ENCODE measurements around the gene KDM4D. TPM values are rescaled to one million over a fixed set of nuclear protein-coding genes. Genes with fewer than 3 reads are reported as not detected.
A peak's percentile ranks its signal among the peaks of the same experiment; 100 is the strongest.

The KDM4D gene
- polyA plus RNA-seq, 1 donor (not counting 4 experiments of a cell fraction or from before 2014, with no cell fraction given), result 1.1 TPM

DNA sequence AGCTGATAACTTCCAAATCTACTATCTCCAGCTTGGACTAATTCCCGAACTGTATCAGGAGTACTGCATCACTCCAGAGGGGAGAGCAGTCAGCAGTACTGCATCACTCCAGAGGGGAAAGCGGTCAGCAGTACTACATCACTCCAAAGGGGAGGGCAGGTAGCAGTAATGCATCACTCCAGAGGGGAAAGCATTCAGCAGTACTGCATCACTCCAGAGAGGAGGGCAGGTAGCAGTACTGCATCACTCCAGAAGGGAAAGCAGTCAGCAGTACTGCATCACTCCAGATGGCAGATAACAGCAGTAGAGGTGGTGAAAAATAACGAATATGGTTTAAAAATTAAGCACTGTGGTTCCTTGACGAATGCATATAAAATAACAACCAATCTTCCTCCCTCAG, 8.6 kb upstream of the KDM4D start:
- Histone ChIP-seq H3K36me3 (ENCODE audit: control insufficient read depth in 2 of 2, extremely low read depth in 1 of 2, insufficient read depth in 2 of 2, low read length in 2 of 2) (peaks cover 18 to 25% of the 10 kb centered on the region in 2 experiments), H3K27me3 (ENCODE audit: control insufficient read depth, extremely low read depth, insufficient read depth, low read length) (no peaks in the 10 kb centered on the region), H3K9me1 (ENCODE audit: control insufficient read depth, extremely low read depth, insufficient read depth, low read length) (no peaks in the 10 kb centered on the region), H4K20me1 (ENCODE audit: control insufficient read depth, extremely low read depth, insufficient read depth, low read length) (no peaks in the 10 kb centered on the region), H3K9ac (ENCODE audit: control insufficient read depth, extremely low read depth, insufficient read depth, low read length) (no peak overlapping the region), H3K4me1 (ENCODE audit: control insufficient read depth, extremely low read depth, insufficient read depth, low read length) (no peaks in the 10 kb centered on the region), H3K79me2 (ENCODE audit: control insufficient read depth, insufficient read depth, low read length) (no peaks in the 10 kb centered on the region), H3K4me2 (ENCODE audit: control insufficient read depth, extremely low read depth, insufficient read depth, low read depth, low read length) (no peak overlapping the region), H3K27ac (ENCODE audit: control insufficient read depth, insufficient read depth, low read length) (no peak overlapping the region), H3K4me3 (ENCODE audit: control insufficient read depth in 2 of 3, extremely low read depth in 1 of 3, insufficient read depth in 2 of 3, low read depth in 1 of 3, low read length in 3 of 3) (no peak overlapping the region), H2AFZ (ENCODE audit: control insufficient read depth, low read length) (no peak overlapping the region), H3K9me3 (ENCODE audit: control insufficient read depth, low read depth, low read length) (no peaks in the 10 kb centered on the region)
- DNase-seq (ENCODE audit: low read depth, low spot score), result no peak
- dilution Hi-C loops (cut with MboI; ENCODE audit: extremely low pct_ligation_motif_present, low sequenced_read_pairs), result no loop called here
- no peak for TF ChIP-seq EZH2 (IDR thresholded peaks at IDR 0.05; ENCODE audit: low read length)
- TF ChIP-seq, protein P1, sequence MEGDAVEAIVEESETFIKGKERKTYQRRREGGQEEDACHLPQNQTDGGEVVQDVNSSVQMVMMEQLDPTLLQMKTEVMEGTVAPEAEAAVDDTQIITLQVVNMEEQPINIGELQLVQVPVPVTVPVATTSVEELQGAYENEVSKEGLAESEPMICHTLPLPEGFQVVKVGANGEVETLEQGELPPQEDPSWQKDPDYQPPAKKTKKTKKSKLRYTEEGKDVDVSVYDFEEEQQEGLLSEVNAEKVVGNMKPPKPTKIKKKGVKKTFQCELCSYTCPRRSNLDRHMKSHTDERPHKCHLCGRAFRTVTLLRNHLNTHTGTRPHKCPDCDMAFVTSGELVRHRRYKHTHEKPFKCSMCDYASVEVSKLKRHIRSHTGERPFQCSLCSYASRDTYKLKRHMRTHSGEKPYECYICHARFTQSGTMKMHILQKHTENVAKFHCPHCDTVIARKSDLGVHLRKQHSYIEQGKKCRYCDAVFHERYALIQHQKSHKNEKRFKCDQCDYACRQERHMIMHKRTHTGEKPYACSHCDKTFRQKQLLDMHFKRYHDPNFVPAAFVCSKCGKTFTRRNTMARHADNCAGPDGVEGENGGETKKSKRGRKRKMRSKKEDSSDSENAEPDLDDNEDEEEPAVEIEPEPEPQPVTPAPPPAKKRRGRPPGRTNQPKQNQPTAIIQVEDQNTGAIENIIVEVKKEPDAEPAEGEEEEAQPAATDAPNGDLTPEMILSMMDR (optimal IDR thresholded peaks at IDR 0.05 in 1 of 3, IDR thresholded peaks at IDR 0.05 in 1 of 3, conservative IDR thresholded peaks at IDR 0.05 in 1 of 3; ENCODE audit: extremely low read depth in 1 of 3, insufficient read depth in 2 of 3, low read length in 3 of 3), result no peak
- FAIRE-seq, result no peak

GRCh38 chr11:94968334-94968958, 5.1 kb upstream of the KDM4D start:
- dilution Hi-C loops (cut with MboI; ENCODE audit: extremely low pct_ligation_motif_present, low sequenced_read_pairs), result no loop called here
- no peaks in the 10 kb centered on the region for H4K20me1 ChIP-seq (ENCODE audit: control insufficient read depth, extremely low read depth, insufficient read depth, low read length)
- H3K4me3 ChIP-seq (ENCODE audit: control insufficient read depth in 2 of 3, extremely low read depth in 1 of 3, insufficient read depth in 2 of 3, low read depth in 1 of 3, low read length in 3 of 3), result no peak overlapping the region
- peaks cover 5% of the 10 kb centered on the region for H3K4me1 ChIP-seq (ENCODE audit: control insufficient read depth, extremely low read depth, insufficient read depth, low read length)
- FAIRE-seq (no peak), DNase-seq (ENCODE audit: low read depth, low spot score) (no peak)
- H2AFZ ChIP-seq (ENCODE audit: control insufficient read depth, low read length), result no peak overlapping the region
- no peaks in the 10 kb centered on the region for H3K27me3 ChIP-seq (ENCODE audit: control insufficient read depth, extremely low read depth, insufficient read depth, low read length)
- H3K9ac ChIP-seq (ENCODE audit: control insufficient read depth, extremely low read depth, insufficient read depth, low read length), result no peak overlapping the region
- H3K9me3 ChIP-seq (ENCODE audit: control insufficient read depth, low read depth, low read length), result no peaks in the 10 kb centered on the region
- H3K27ac ChIP-seq (ENCODE audit: control insufficient read depth, insufficient read depth, low read length), result no peak overlapping the region
- peaks cover 23% of the 10 kb centered on the region in 2 experiments for H3K36me3 ChIP-seq (ENCODE audit: control insufficient read depth in 2 of 2, extremely low read depth in 1 of 2, insufficient read depth in 2 of 2, low read length in 2 of 2)
- no peak overlapping the region for H3K4me2 ChIP-seq (ENCODE audit: control insufficient read depth, extremely low read depth, insufficient read depth, low read depth, low read length)
- no peaks in the 10 kb centered on the region for H3K9me1 ChIP-seq (ENCODE audit: control insufficient read depth, extremely low read depth, insufficient read depth, low read length)
- TF ChIP-seq EZH2 (IDR thresholded peaks at IDR 0.05; ENCODE audit: low read length), result no peak
- TF ChIP-seq, protein P1 (optimal IDR thresholded peaks at IDR 0.05 in 1 of 3, IDR thresholded peaks at IDR 0.05 in 1 of 3, conservative IDR thresholded peaks at IDR 0.05 in 1 of 3; ENCODE audit: extremely low read depth in 1 of 3, insufficient read depth in 2 of 3, low read length in 3 of 3), result peak in 2 of 3 experiments; percentile 29 to 52
- peaks cover 18% of the 10 kb centered on the region for H3K79me2 ChIP-seq (ENCODE audit: control insufficient read depth, insufficient read depth, low read length)

Measured in keratinocyte (primary cell).